ENCODE data around the gene LPP.
A peak's percentile ranks its signal among the peaks of the same experiment; 100 is the strongest.
"Not testable (repeated sequence)": the region's sequence is repeated elsewhere in the genome, so short reads cannot be mapped to it uniquely, and the experiment has no call there.

Gene LPP

DNA sequence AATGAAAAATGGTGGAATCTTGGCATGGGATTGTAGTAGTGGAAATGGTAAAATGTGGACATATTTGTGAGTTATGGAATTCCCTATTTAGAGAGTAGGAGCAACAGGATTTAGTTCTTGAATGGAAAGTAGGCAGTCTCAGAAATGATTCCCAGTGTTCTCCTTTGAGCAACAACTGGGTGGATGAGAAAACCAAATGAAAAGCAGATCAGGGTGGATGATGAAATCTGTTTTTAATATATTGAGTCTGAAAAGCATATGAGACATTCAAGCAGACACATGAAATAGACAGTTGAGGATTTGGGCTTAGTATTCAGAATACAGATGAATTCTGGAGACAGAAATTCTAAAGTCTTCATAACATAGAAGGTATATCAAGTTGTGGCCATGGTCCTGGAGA, 451.3 kb downstream of the LPP start:
- DNase-seq (no peak), ATAC-seq (replicated peaks) (no peak)
- Mint-ChIP-seq H3K27me3 (no peaks in the 10 kb centered on the region), H3K9me3 (peaks cover 0 to 2% of the 10 kb centered on the region in 2 donors), H3K4me3 (no peak overlapping the region), H3K27ac (no peak overlapping the region), H3K4me1 (ENCODE audit: low read depth in 2 of 2) (peaks cover 0 to 4% of the 10 kb centered on the region in 2 donors), H3K36me3 (ENCODE audit: insufficient read depth) (no peaks in the 10 kb centered on the region)

GRCh38 chr3:188605905-188606304, 451.9 kb downstream of the LPP start:
- DNase-seq, result no peak
- peaks cover 0 to 2% of the 10 kb centered on the region in 2 donors for H3K9me3 Mint-ChIP-seq
- no peak for ATAC-seq (replicated peaks)
- H3K4me1 Mint-ChIP-seq (ENCODE audit: low read depth in 2 of 2), result peaks cover 0 to 4% of the 10 kb centered on the region in 2 donors
- H3K36me3 Mint-ChIP-seq (ENCODE audit: insufficient read depth), result no peaks in the 10 kb centered on the region
- no peak overlapping the region for H3K4me3 Mint-ChIP-seq
- H3K27me3 Mint-ChIP-seq, result no peaks in the 10 kb centered on the region
- no peak overlapping the region for H3K27ac Mint-ChIP-seq

DNA sequence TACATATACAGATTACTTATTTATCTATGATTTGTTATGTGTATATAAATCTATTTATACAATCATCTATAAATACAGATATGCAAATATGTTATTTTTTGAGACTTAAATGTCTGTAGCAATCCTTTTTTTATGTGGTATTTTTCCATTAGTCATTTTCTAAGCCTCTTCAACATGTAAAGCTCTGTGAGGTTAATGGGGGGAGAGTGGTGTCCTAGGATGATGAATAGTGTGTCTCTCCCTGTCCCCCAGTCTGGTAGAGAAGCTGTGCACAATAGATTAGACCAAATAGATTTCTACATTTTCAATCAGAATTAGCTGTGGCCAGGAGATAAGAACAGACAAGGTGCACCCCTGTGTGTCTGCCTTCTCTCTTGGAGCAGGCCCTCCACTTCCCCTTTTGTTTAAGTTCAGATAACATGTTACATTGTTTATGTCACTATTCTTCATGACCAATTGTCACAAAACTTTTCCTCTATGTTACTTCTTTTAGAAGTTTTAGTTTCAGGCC, 453.9 kb downstream of the LPP start:
- ATAC-seq (replicated peaks) (no peak), DNase-seq (no peak)
- H3K9me3 Mint-ChIP-seq, result peaks cover 0 to 2% of the 10 kb centered on the region in 2 donors
- no peaks in the 10 kb centered on the region for H3K27me3 Mint-ChIP-seq
- no peaks in the 10 kb centered on the region for H3K36me3 Mint-ChIP-seq (ENCODE audit: insufficient read depth)
- no peak overlapping the region for H3K27ac Mint-ChIP-seq
- H3K4me3 Mint-ChIP-seq, result no peak overlapping the region
- peaks cover 0 to 4% of the 10 kb centered on the region in 2 donors for H3K4me1 Mint-ChIP-seq (ENCODE audit: low read depth in 2 of 2)

DNA sequence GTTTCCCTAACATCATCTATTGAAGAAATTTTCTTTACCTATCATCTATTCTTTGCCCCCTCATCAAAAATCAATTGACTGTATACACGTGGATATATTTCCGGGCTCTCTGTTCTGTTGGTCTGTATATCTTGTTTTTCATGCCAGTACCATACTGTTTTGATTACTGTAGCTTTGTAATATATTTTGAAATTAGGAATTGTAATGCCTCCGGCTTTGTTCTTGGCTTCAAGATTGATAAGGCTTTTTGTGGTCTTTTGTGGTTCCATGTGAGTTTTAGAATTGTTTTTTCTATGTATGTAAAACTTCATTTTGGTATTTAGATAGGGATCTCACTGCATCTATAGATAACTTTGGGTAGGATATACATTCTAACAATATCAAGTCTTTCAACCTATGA, 454.4 kb downstream of the LPP start:
- no peaks in the 10 kb centered on the region for H3K36me3 Mint-ChIP-seq (ENCODE audit: insufficient read depth)
- no peak for ATAC-seq (replicated peaks)

DNA sequence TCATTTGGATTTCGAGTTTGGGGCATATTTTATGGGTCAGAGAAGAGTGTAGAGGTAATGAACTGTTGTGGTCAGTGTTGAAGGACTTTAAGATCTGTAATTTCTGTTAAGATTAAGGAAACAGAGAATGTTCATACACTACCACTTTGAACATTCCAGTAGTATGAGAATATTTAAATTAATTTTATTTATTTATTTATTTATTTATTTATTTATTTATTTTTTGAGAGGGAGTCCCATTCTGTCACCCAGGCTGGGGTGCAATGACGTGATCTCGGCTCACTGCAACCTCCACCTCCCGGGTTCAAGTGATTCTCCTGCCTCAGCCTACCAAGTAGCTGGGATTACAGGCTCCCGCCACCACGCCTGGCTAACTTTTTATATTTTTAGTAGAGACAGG, 459.8 kb downstream of the LPP start:
- H3K4me1 Mint-ChIP-seq (ENCODE audit: low read depth in 2 of 2), result peaks cover 2 to 12% of the 10 kb centered on the region in 2 donors
- not testable (repeated sequence) for H3K27ac Mint-ChIP-seq

More for the DNA sequence above, 454.4 kb downstream of the LPP start:
- H3K9me3 Mint-ChIP-seq, result peaks cover 0 to 2% of the 10 kb centered on the region in 2 donors
- no peaks in the 10 kb centered on the region for H3K27me3 Mint-ChIP-seq
- H3K27ac Mint-ChIP-seq, result peak overlapping the region in 1 of 2 donors; percentile 23
- DNase-seq, result no peak
- peaks cover 0 to 4% of the 10 kb centered on the region in 2 donors for H3K4me1 Mint-ChIP-seq (ENCODE audit: low read depth in 2 of 2)
- H3K4me3 Mint-ChIP-seq, result no peak overlapping the region

DNA sequence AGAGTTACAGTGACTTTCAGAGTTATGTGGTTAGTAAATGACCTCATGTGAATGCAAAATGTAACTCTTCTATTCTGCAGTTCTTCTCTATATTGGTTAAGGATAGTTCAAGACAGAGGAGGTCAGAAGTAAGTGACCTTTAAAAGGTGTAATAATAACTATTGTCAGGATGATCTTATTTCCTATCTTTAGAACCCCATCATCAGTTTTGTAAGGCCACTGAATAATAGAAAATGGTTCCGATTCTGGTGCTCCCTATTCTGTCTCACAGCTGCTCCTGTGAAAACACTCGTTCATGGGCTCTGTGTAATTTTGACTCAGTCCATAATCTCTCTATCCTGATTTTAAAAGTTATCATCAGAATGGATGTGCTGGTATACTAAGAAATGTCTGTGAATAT, 463.3 kb downstream of the LPP start:
- Mint-ChIP-seq H3K27ac (no peak overlapping the region), H3K4me3 (no peak overlapping the region), H3K27me3 (no peaks in the 10 kb centered on the region), H3K9me3 (no peaks in the 10 kb centered on the region), H3K4me1 (ENCODE audit: low read depth in 2 of 2) (peaks cover 2 to 15% of the 10 kb centered on the region in 2 donors), H3K36me3 (ENCODE audit: insufficient read depth) (no peaks in the 10 kb centered on the region)
- DNase-seq (no peak), ATAC-seq (replicated peaks) (no peak)

More for the DNA sequence above, 459.8 kb downstream of the LPP start:
- not testable (repeated sequence) for H3K27me3 Mint-ChIP-seq; H3K9me3 Mint-ChIP-seq; H3K36me3 Mint-ChIP-seq (ENCODE audit: insufficient read depth); H3K4me3 Mint-ChIP-seq; ATAC-seq (replicated peaks); DNase-seq

DNA sequence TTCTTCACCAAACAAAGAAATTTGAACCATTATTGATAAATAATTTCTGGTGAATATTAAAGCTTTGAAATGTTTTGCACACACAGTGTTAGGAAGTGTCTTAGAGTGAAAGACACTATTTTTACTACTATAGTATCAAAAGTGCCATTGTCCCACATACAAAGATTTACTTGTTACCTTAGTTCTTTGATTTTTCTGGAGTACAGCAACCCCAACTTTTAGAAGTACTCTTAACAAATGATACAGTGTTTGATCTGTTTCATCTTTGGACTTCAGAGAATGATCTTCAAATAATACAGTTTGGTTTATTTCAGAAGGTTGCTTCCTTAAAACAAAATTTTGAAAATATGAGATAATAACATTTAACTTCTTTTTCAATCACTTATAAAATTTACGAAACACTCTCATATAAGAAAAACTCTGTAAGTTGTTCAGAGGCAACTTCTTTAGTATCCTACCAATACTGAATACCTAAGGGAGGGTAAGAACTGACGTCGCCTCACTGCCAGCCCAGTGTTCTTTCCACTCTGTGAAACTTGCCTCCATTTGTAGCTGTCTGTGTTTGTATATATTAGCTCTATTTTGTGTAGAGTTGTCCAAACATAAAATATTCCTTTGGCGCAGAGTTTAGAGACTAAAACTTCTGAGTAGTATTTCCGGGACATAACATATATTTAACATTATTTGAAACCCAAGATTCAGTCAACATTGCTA, 464.2 kb downstream of the LPP start:
- Mint-ChIP-seq H3K27ac (no peak overlapping the region), H3K36me3 (ENCODE audit: insufficient read depth) (no peaks in the 10 kb centered on the region), H3K27me3 (no peaks in the 10 kb centered on the region), H3K9me3 (no peaks in the 10 kb centered on the region), H3K4me1 (ENCODE audit: low read depth in 2 of 2) (peaks cover 2 to 15% of the 10 kb centered on the region in 2 donors), H3K4me3 (no peak overlapping the region)
- ATAC-seq (replicated peaks) (no peak), DNase-seq (no peak)

GRCh38 chr3:188620752-188621151, 466.8 kb downstream of the LPP start:
- no peak for ATAC-seq (replicated peaks)
- H3K4me3 Mint-ChIP-seq, result no peak overlapping the region
- no peak overlapping the region for H3K27ac Mint-ChIP-seq
- peaks cover 2 to 14% of the 10 kb centered on the region in 2 donors for H3K4me1 Mint-ChIP-seq (ENCODE audit: low read depth in 2 of 2)
- no peaks in the 10 kb centered on the region for H3K9me3 Mint-ChIP-seq
- H3K27me3 Mint-ChIP-seq, result no peaks in the 10 kb centered on the region
- no peak for DNase-seq
- peaks cover 4% of the 10 kb centered on the region for H3K36me3 Mint-ChIP-seq (ENCODE audit: insufficient read depth)

- peak overlapping the region in 1 of 2 donors; percentile 9 for H3K27ac Mint-ChIP-seq
- H3K4me3 Mint-ChIP-seq, result no peak overlapping the region
- H3K4me1 Mint-ChIP-seq (ENCODE audit: low read depth in 2 of 2), result peaks cover 1 to 4% of the 10 kb centered on the region in 2 donors
- peaks cover 0 to 2% of the 10 kb centered on the region in 2 donors for H3K9me3 Mint-ChIP-seq
- DNase-seq (no peak), ATAC-seq (replicated peaks) (no peak)
- no peaks in the 10 kb centered on the region for H3K27me3 Mint-ChIP-seq
- peaks cover 4% of the 10 kb centered on the region for H3K36me3 Mint-ChIP-seq (ENCODE audit: insufficient read depth)
Observed at GRCh38 chr3:188624384-188624783, 470.4 kb downstream of the LPP start.

DNA sequence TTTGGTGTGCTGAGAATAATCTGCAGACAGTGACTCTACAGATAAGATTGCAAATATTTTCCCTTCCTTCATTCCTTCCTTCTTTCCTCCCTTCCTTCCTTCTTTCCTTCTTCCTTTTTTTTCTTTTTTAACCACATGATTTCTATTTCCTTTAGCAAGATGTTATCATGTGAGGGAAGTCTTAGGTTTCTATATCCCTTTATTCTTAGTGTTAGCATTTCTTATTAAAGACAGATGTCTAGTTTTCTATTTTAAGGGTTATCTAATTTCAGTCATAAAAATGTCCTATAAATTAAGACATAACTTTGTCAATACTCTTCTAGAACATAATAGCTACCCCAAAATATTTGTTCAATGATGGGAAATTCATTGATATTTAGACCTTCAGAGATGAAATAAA, 470.9 kb downstream of the LPP start:
- ATAC-seq (replicated peaks) (no peak), DNase-seq (no peak)

GRCh38 chr3:188627652-188628051, 473.7 kb downstream of the LPP start:
- Mint-ChIP-seq H3K4me1 (ENCODE audit: low read depth in 2 of 2) (peaks cover 1 to 4% of the 10 kb centered on the region in 2 donors), H3K27ac (no peak overlapping the region), H3K4me3 (no peak overlapping the region), H3K36me3 (ENCODE audit: insufficient read depth) (peaks cover 7% of the 10 kb centered on the region), H3K27me3 (no peaks in the 10 kb centered on the region), H3K9me3 (peaks cover 0 to 2% of the 10 kb centered on the region in 2 donors)
- DNase-seq (no peak), ATAC-seq (replicated peaks) (no peak)

More for the DNA sequence above, 470.9 kb downstream of the LPP start:
- Mint-ChIP-seq H3K27me3 (no peaks in the 10 kb centered on the region), H3K9me3 (peaks cover 0 to 2% of the 10 kb centered on the region in 2 donors), H3K27ac (peak overlapping the region in 1 of 2 donors; percentile 9), H3K36me3 (ENCODE audit: insufficient read depth) (peaks cover 4% of the 10 kb centered on the region), H3K4me1 (ENCODE audit: low read depth in 2 of 2) (peaks cover 1 to 4% of the 10 kb centered on the region in 2 donors), H3K4me3 (no peak overlapping the region)

DNA sequence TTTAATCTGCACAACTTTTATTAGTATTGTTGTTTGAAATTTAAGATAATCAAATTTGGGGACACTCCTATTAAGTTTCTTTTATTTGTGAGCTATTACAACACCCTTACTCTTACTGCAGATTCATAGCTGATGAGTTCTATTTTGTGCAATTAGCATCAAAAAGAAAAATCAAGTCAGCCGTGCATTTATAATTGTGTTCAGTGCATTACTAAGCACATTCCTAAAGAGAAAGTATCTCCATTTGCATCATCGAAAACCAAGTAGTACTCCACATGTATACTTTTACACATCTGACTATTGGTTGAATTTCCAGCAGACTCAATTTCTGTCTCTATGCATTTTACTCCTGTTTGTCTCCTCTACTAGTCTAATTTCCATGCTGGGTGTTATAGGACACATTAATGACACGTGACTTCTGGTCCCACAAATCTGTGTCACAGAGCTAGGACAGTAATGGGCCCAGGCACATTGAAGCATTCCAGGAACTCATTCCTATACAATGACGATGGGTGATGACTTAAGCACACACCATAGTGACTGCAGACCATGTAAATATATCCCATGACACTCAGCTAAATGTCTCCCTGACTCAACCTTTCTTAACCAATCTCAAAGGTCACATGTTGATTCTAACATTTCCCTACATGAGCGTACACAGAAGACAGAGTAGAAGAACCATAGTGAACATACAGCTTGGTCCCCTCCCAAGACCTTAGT, 477.5 kb downstream of the LPP start:
- no peak for DNase-seq
- peaks cover 0 to 2% of the 10 kb centered on the region in 2 donors for H3K9me3 Mint-ChIP-seq
- H3K27me3 Mint-ChIP-seq, result no peaks in the 10 kb centered on the region
- no peak for ATAC-seq (replicated peaks)
- H3K4me1 Mint-ChIP-seq (ENCODE audit: low read depth in 2 of 2), result peaks cover 0 to 1% of the 10 kb centered on the region in 2 donors
- no peak overlapping the region for H3K4me3 Mint-ChIP-seq
- H3K36me3 Mint-ChIP-seq (ENCODE audit: insufficient read depth), result peaks cover 3% of the 10 kb centered on the region
- no peak overlapping the region for H3K27ac Mint-ChIP-seq

GRCh38 chr3:188633206-188633605, 479.2 kb downstream of the LPP start:
- no peaks in the 10 kb centered on the region for H3K27me3 Mint-ChIP-seq
- H3K4me3 Mint-ChIP-seq, result no peak overlapping the region

DNA sequence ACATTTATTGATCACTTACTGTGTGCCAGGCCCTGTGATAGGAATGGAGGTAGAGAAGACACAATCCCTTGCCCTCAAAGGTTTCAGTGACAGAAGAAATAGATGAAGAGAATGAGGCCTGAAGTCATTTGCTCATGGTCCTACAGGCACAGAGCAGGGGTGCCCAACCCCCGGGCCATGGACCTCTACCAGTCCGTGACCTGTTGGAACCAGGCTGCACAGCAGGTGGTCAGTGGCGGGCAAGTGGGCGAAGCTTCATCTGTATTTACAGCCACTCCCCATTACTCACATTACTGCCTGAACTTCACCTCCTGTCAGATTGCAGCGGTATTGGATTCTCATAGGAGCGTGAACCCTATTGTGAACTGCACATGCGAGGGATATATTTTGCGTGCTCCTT, 480.3 kb downstream of the LPP start:
- H3K36me3 Mint-ChIP-seq (ENCODE audit: insufficient read depth), result peaks cover 3% of the 10 kb centered on the region
- DNase-seq (no peak), ATAC-seq (replicated peaks) (no peak)
- no peaks in the 10 kb centered on the region for H3K9me3 Mint-ChIP-seq
- H3K4me3 Mint-ChIP-seq, result no peak overlapping the region
- peak overlapping the region in 1 of 2 donors; percentile 32 for H3K27ac Mint-ChIP-seq
- H3K4me1 Mint-ChIP-seq (ENCODE audit: low read depth in 2 of 2), result no peaks in the 10 kb centered on the region
- H3K27me3 Mint-ChIP-seq, result no peaks in the 10 kb centered on the region

More at GRCh38 chr3:188633206-188633605, 479.2 kb downstream of the LPP start:
- DNase-seq (no peak), ATAC-seq (replicated peaks) (no peak)
- peaks cover 0 to under 1% of the 10 kb centered on the region in 2 donors for H3K9me3 Mint-ChIP-seq
- H3K4me1 Mint-ChIP-seq (ENCODE audit: low read depth in 2 of 2), result peaks cover 0 to 1% of the 10 kb centered on the region in 2 donors
- peaks cover 3% of the 10 kb centered on the region for H3K36me3 Mint-ChIP-seq (ENCODE audit: insufficient read depth)
- H3K27ac Mint-ChIP-seq, result no peak overlapping the region
